GM12875 (cell line): ENCODE results near the gene GCH1.

ENCODE experiments used
- H3K4me3 ChIP-seq: one replicate; pipeline ENCODE4 v1.5.1; 2011; ENCODE audit warnings: low read depth, low read length, control low read depth
- TF ChIP-seq, protein P1 (sequence below): IDR thresholded peaks from 2 replicates; pipeline ENCODE4 v1.5.1; 2011; ENCODE audit warnings: low read depth, mild to moderate bottlenecking, control low read depth, inconsistent platforms, low read length, moderate library complexity, borderline replicate concordance; ENCODE audit not compliant: insufficient read depth

GCH1 gene

DNA sequence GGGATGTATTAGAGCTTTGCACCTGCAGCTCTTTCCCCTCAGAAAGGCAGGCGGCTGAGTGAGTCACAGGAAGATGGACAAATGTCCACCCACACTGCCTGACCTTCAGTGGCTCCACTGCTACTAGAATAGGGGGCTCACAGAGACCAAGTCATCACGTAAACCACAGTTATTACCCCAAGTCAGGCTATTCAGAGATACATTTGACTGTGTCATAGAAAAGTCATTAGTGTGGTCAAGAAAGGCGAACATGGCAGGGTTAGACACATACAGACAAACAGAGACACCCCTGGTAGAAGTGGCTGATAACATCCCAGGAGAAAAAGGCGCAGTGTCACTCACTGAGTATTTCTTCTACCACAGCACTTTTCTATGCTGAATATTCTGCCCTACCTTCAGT lies 36.0 kb downstream of the GCH1 start:
- TF ChIP-seq, protein P1, sequence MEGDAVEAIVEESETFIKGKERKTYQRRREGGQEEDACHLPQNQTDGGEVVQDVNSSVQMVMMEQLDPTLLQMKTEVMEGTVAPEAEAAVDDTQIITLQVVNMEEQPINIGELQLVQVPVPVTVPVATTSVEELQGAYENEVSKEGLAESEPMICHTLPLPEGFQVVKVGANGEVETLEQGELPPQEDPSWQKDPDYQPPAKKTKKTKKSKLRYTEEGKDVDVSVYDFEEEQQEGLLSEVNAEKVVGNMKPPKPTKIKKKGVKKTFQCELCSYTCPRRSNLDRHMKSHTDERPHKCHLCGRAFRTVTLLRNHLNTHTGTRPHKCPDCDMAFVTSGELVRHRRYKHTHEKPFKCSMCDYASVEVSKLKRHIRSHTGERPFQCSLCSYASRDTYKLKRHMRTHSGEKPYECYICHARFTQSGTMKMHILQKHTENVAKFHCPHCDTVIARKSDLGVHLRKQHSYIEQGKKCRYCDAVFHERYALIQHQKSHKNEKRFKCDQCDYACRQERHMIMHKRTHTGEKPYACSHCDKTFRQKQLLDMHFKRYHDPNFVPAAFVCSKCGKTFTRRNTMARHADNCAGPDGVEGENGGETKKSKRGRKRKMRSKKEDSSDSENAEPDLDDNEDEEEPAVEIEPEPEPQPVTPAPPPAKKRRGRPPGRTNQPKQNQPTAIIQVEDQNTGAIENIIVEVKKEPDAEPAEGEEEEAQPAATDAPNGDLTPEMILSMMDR, result no peak
- H3K4me3 ChIP-seq, result no peak overlapping the region

GRCh38 chr14:54864526-54864925 lies 38.1 kb downstream of the GCH1 start:
- TF ChIP-seq, protein P1, result no peak

DNA sequence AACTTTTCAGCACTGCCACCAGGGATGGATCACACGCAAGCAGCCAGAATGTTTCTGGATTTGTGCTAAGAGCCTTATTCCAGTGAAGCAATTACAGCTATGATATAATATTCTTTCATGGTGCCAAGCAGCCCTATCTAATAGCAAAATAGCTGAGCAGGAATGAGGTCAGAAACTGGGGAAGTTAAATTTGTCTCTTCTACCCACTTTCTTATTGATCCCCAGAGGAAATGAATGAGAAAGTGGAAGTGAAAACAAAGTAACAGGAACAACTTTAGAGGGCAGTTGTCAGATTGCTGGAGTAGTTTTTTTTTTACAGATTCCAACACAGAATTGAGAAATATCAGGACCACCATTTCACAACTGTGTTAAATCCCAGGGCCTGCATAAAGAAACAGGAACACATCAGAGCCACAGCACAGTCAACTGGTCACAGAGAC lies 44.8 kb downstream of the GCH1 start:
- no peak overlapping the region for H3K4me3 ChIP-seq
- TF ChIP-seq, protein P1, result no peak

More at GRCh38 chr14:54864526-54864925, 38.1 kb downstream of the GCH1 start:
- no peak overlapping the region for H3K4me3 ChIP-seq

DNA sequence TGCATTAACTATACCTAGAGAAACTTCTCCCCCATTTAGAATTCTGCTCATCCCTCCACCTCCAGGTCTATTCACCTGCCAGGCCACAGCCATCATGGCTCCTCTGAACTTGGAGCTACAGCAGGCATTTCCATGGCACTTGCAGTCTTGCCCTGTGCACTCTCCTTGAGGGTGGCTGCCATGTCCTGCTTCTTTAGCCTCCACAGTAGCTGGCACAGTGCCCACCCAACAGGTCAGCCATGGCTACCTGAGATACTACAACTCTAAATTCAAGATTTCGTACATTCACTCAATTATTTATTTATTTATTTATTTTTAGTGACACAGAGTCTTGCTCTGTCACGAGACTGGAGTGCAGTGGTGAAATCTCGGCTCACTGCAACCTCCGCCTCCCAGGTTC lies 46.5 kb downstream of the GCH1 start:
- H3K4me3 ChIP-seq, result no peak overlapping the region
- TF ChIP-seq, protein P1, result no peak

- TF ChIP-seq, protein P1, result no peak
- H3K4me3 ChIP-seq, result no peak overlapping the region
Measured at GRCh38 chr14:54854181-54854580, 48.4 kb downstream of the GCH1 start.

- TF ChIP-seq, protein P1, result no peak
Measured at GRCh38 chr14:54853339-54853738, 49.3 kb downstream of the GCH1 start.

GRCh38 chr14:54852215-54852614 lies 50.4 kb downstream of the GCH1 start:
- H3K4me3 ChIP-seq, result no peak overlapping the region
- TF ChIP-seq, protein P1, result no peak

More at GRCh38 chr14:54853339-54853738, 49.3 kb downstream of the GCH1 start:
- no peak overlapping the region for H3K4me3 ChIP-seq
